Measurements from ENCODE around the gene KRT6B.

The KRT6B gene

GRCh38 chr12:52439845-52440244 is 12.1 kb downstream of the KRT6B start:
- Histone ChIP-seq H3F3A (ENCODE audit: low read depth) (no peaks in the 10 kb centered on the region), H3K79me2 (ENCODE audit: insufficient read depth, low read length) (no peaks in the 10 kb centered on the region), H2AFZ (ENCODE audit: low read length) (no peak overlapping the region), H3K9me3 (ENCODE audit: insufficient read depth, low read depth, low read length) (no peaks in the 10 kb centered on the region), H3K4me1 (ENCODE audit: insufficient read depth, low read length, poor library complexity, severe bottlenecking) (no peaks in the 10 kb centered on the region), H3K9me2 (replicated peaks; ENCODE audit: low read depth, low read length) (no peaks in the 10 kb centered on the region), H3K36me3 (ENCODE audit: insufficient read depth, low read length) (no peaks in the 10 kb centered on the region), H3K4me2 (ENCODE audit: low read depth, low read length, poor library complexity, severe bottlenecking) (no peak overlapping the region), H3K4me3 (ENCODE audit: low read length, poor library complexity, severe bottlenecking) (no peak overlapping the region), H3K9ac (ENCODE audit: low read depth, low read length, poor library complexity, severe bottlenecking) (no peak overlapping the region), H4K20me1 (ENCODE audit: insufficient read depth, low read length, poor library complexity, severe bottlenecking) (no peaks in the 10 kb centered on the region), H3K27me3 (ENCODE audit: insufficient read depth, low read length, poor library complexity, severe bottlenecking) (no peaks in the 10 kb centered on the region)
- TF ChIP-seq EZH2phosphoT487 (IDR thresholded peaks at IDR 0.05; ENCODE audit: borderline replicate concordance) (no peak), CTCF (conservative IDR thresholded peaks at IDR 0.05; ENCODE audit: low read length) (no peak)

- Histone ChIP-seq H3K9me3 (ENCODE audit: insufficient read depth, low read depth, low read length) (no peaks in the 10 kb centered on the region), H3K4me3 (ENCODE audit: low read length, poor library complexity, severe bottlenecking) (no peak overlapping the region), H3F3A (ENCODE audit: low read depth) (no peaks in the 10 kb centered on the region), H3K9ac (ENCODE audit: low read depth, low read length, poor library complexity, severe bottlenecking) (no peak overlapping the region), H3K27me3 (ENCODE audit: insufficient read depth, low read length, poor library complexity, severe bottlenecking) (no peaks in the 10 kb centered on the region), H2AFZ (ENCODE audit: low read length) (no peak overlapping the region), H3K4me1 (ENCODE audit: insufficient read depth, low read length, poor library complexity, severe bottlenecking) (no peaks in the 10 kb centered on the region), H3K36me3 (ENCODE audit: insufficient read depth, low read length) (no peaks in the 10 kb centered on the region), H4K20me1 (ENCODE audit: insufficient read depth, low read length, poor library complexity, severe bottlenecking) (no peaks in the 10 kb centered on the region), H3K79me2 (ENCODE audit: insufficient read depth, low read length) (no peaks in the 10 kb centered on the region), H3K9me2 (replicated peaks; ENCODE audit: low read depth, low read length) (no peaks in the 10 kb centered on the region), H3K4me2 (ENCODE audit: low read depth, low read length, poor library complexity, severe bottlenecking) (no peak overlapping the region)
- TF ChIP-seq EZH2phosphoT487 (IDR thresholded peaks at IDR 0.05; ENCODE audit: borderline replicate concordance) (no peak), CTCF (conservative IDR thresholded peaks at IDR 0.05; ENCODE audit: low read length) (no peak)
Measured at GRCh38 chr12:52439420-52439819, 12.5 kb downstream of the KRT6B start.

- H3K9me2 ChIP-seq (replicated peaks; ENCODE audit: low read depth, low read length), result no peaks in the 10 kb centered on the region
- TF ChIP-seq EZH2phosphoT487 (IDR thresholded peaks at IDR 0.05; ENCODE audit: borderline replicate concordance) (no peak), CTCF (conservative IDR thresholded peaks at IDR 0.05; ENCODE audit: low read length) (no peak)
- H3K9me3 ChIP-seq (ENCODE audit: insufficient read depth, low read depth, low read length), result no peaks in the 10 kb centered on the region
- H3K4me2 ChIP-seq (ENCODE audit: low read depth, low read length, poor library complexity, severe bottlenecking), result no peak overlapping the region
- H2AFZ ChIP-seq (ENCODE audit: low read length), result no peak overlapping the region
- H3K4me3 ChIP-seq (ENCODE audit: low read length, poor library complexity, severe bottlenecking), result no peak overlapping the region
- no peaks in the 10 kb centered on the region for H3F3A ChIP-seq (ENCODE audit: low read depth)
- H3K79me2 ChIP-seq (ENCODE audit: insufficient read depth, low read length), result no peaks in the 10 kb centered on the region
- no peaks in the 10 kb centered on the region for H4K20me1 ChIP-seq (ENCODE audit: insufficient read depth, low read length, poor library complexity, severe bottlenecking)
- no peaks in the 10 kb centered on the region for H3K27me3 ChIP-seq (ENCODE audit: insufficient read depth, low read length, poor library complexity, severe bottlenecking)
- no peaks in the 10 kb centered on the region for H3K4me1 ChIP-seq (ENCODE audit: insufficient read depth, low read length, poor library complexity, severe bottlenecking)
- H3K36me3 ChIP-seq (ENCODE audit: insufficient read depth, low read length), result no peaks in the 10 kb centered on the region
- no peak overlapping the region for H3K9ac ChIP-seq (ENCODE audit: low read depth, low read length, poor library complexity, severe bottlenecking)
Measured at GRCh38 chr12:52438305-52439301, 13.3 kb downstream of the KRT6B start.
